ENCODE measurements around the gene ALKBH3.

- TF ChIP-seq CTCF (IDR thresholded peaks at IDR 0.05), result no peak
- TF ChIP-seq KDM1A (IDR thresholded peaks at IDR 0.05; ENCODE audit: low read depth), result no peak
- TF ChIP-seq ESRRA (IDR thresholded peaks at IDR 0.05; ENCODE audit: borderline replicate concordance, low read length), result no peak
- TF ChIP-seq E2F6 (IDR thresholded peaks at IDR 0.05; ENCODE audit: borderline replicate concordance, low read depth), result no peak
- TF ChIP-seq POLR2A (IDR thresholded peaks at IDR 0.05; ENCODE audit: low read length), result no peak
- no peak for TF ChIP-seq ZFP36 (IDR thresholded peaks at IDR 0.05; ENCODE audit: borderline replicate concordance, partially characterized antibody)
- no peak for TF ChIP-seq MYC (IDR thresholded peaks at IDR 0.05; ENCODE audit: borderline replicate concordance, low read length)
- no peak for TF ChIP-seq HOXB13 (CRISPR knock-in tag; IDR thresholded peaks at IDR 0.05; ENCODE audit: low read depth)
Measured at GRCh38 chr11:43845816-43846215, 34.8 kb upstream of the ALKBH3 start.

All from A549 (cell line).